Colon (tissue), 2 donors: ENCODE results near the gene DLGAP1.

Source experiments
- FAIRE-seq: peaks from 2 replicates; lab custom pipeline; 2012; peaks lifted over from hg19 to GRCh38; lab: Jason Lieb, UNC
- donor health status: control.
- donor health status: control.

Gene DLGAP1

DNA sequence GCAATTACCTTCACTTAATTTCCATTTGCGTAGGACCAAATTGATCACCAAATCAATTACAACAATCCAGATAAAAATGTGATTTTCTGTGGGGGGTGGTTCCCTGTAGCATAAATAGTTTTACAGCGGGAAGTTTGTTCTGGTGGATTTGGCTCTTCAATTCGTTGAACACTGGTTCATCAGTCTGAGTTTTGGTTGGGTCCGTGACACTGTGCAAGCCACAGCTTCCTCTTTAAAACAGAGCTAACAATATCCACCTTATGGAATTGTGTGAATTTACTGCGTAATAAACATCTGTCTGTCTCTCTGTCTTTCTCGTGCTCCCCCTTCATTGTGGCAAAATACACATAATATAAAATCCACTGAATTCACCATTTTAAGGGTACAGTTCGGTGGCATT, 694.4 kb downstream of the DLGAP1 start:
- no peak for FAIRE-seq

DNA sequence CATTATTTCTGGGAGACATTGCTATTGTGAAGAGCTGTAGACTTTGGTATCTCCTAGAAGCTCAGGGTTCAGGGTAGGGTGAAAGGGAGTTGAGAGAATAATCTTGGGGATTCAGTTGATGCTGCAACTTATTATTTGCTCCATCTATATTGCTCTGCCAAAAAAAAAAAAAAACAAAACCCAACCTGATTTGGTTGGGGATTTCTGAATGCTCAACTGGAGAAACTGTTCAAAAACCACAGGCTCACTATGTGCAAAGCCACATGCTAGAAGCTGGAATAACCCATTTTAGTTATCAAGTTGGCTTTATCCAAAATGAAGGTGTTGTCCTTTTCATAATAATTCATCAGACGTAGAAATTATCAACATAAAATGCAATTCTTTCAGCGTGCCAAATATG, 696.0 kb downstream of the DLGAP1 start:
- no peak for FAIRE-seq

DNA sequence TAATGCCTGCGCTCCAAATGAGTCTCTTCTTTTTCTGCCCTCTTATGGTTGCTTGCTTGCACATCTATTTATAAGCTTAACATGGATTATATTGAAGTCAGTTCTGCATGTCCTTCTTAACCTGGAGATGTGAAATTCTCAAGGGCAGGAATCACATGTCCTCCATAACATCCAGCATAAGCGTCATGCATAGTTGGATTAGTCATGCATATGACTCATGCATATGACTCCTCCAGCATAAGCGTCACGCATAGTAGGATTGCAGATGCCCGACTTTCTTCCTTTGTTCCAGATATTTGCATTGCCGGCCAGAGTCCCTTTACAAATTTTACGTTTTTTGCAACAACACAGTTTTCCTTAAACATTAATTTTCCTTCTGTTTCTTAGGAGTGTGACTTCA, 696.6 kb downstream of the DLGAP1 start:
- FAIRE-seq: no peak

- FAIRE-seq: no peak
Measured at GRCh38 chr18:3757361-3757760, 697.7 kb downstream of the DLGAP1 start.

- no peak for FAIRE-seq
Measured at GRCh38 chr18:3753106-3753505, 702.0 kb downstream of the DLGAP1 start.

- FAIRE-seq: no peak
Measured at GRCh38 chr18:3748086-3748485, 707.0 kb downstream of the DLGAP1 start.

DNA sequence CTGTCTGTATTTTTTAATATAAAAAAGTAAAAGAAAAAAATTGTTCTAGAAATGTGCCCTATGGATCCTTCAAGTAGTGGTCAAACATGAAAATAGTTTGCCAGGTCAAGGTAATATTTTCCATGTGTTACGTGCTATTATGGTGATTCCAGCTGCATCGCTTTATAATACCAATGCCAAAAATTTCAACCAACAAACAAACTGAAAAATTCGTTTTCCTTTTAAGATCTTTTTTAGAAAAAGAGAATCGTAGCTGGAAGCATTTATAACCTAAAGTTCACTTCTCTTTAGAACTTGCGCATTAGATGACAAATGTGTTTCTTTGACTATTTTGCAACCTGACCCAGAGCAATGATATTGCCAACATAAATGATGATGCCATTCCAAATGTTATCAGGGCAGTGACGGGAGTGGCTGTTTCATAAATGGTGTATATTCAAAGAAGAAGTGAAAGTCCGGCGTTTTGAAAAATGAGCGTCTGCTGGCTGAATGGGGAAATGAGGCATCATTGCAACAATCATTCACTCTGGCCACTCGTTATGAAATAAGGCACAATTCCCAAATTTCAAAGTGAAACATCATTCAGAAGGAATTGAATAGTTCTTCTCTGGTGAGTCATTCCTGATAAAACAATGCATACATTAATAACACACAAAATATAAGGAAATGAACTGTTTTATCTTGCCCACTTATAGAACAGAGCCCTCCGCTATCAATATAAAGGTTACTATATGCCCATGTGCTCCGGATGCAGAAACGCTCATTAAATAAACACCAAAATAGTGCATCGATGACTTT, 707.7 kb downstream of the DLGAP1 start:
- no peak for FAIRE-seq

- no peak for FAIRE-seq
Measured at GRCh38 chr18:3742541-3742940, 712.6 kb downstream of the DLGAP1 start.

DNA sequence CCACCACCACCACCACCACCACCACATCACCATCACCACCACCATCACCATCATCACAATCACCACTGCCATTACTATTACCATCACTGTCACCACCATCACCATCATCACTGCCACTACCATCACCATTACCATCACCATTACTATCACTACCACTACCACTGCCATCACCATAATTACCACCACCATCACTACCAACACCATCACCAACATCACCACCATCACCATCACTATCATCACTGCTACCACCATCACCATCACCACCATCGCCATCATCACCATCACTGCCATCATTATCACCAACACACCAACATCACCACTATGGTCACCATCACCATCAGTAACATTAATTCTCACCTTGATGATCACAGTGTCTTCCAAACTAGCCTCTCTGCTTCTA, 713.8 kb downstream of the DLGAP1 start:
- FAIRE-seq: no peak

- FAIRE-seq: no peak
Measured at GRCh38 chr18:3728704-3729437, 726.2 kb downstream of the DLGAP1 start.

DNA sequence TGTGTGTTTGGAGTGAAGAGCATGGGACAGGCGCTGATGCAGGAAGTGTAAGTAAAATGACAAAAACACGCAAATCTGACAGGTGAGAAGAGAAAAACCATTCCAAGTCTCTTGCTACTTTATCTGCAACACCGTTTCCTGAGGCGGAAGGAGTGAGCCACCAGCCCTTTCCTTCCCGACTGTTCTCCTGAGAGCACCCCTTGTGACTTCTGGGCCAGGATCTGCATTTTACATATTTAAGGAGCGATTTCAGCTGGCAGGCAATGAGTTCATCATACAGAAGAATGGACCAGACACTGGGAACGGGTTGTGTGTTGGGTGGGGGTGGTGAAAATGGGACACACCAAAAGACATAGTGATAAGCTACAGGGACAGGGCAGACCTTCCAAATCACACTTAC, 727.8 kb downstream of the DLGAP1 start:
- FAIRE-seq: no peak

GRCh38 chr18:3726238-3726951, 728.7 kb downstream of the DLGAP1 start:
- FAIRE-seq: no peak

DNA sequence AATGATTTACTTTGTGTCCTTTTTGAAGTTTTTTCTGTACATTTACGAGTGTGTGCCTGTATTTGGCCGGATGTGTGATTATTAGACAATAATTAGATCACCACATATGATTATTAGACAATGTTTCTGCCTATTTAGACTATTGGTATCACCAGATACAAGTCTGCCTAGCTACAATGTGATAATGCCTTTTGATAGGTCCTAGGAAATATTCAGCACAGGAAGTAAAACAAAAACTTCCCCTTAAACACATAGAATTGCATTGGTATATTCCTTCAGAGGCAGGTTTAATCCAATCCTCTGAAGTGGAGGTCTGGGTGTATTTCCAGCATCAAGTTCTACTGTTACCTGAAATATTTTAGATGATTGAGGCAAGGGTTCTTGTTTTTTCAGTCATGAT, 730.0 kb downstream of the DLGAP1 start:
- no peak for FAIRE-seq

DNA sequence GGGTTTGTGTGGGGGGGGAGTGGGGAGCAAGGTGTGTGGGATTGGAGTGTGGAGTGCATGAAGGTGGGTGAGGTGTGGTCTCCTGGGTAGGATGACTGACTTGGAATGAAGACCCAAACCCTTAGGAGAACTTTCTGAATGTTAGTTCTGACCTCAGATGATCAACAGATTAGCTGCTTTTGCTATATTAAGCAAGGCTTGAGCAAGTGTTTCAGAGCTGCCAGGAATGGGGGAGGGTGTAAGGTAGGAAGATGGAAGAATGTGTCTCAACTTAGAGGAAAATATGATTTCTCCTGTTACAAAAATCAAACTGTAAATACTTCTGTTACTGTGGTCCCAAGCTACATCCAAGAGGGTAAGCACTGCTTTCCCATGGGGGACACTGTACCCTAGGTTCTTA, 731.6 kb downstream of the DLGAP1 start:
- FAIRE-seq: no peak

DNA sequence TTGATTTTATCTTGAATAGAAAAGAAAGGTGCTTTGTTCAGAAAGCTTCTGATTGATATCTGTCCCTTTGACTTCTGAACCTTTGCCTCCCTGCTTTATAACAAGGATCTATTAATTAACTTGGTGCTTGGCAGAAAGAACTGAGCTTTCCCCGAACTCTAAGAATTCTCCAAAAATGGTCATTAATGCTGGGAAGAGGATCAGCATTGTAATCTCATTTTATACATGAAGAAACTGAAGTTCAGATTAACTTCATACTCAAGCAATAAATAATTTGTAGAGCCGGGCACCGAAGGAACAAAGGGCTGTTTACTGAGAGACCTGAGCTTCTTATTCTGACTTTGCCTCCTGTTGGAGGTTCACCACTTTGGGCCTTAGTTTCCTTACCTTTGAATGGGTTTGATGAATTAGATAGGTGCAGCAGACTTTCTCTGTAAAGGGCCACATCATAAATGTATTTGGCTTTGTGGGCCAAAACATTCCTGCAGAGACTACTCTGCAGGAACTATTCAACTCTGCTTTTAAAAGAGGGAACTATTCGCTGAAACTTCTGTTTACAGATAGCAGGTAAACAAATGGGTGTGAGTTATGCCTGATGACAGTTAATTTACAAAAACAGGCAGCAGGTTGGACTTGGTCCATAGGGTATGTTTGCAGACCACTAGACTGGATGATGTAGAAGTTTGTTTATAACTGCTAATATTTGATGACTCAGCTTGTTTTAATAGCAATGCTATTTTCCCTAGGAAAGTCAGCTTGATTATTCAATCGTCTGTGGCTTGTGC, 732.3 kb downstream of the DLGAP1 start:
- no peak for FAIRE-seq

GRCh38 chr18:3721771-3722648, 733.1 kb downstream of the DLGAP1 start:
- no peak for FAIRE-seq

DNA sequence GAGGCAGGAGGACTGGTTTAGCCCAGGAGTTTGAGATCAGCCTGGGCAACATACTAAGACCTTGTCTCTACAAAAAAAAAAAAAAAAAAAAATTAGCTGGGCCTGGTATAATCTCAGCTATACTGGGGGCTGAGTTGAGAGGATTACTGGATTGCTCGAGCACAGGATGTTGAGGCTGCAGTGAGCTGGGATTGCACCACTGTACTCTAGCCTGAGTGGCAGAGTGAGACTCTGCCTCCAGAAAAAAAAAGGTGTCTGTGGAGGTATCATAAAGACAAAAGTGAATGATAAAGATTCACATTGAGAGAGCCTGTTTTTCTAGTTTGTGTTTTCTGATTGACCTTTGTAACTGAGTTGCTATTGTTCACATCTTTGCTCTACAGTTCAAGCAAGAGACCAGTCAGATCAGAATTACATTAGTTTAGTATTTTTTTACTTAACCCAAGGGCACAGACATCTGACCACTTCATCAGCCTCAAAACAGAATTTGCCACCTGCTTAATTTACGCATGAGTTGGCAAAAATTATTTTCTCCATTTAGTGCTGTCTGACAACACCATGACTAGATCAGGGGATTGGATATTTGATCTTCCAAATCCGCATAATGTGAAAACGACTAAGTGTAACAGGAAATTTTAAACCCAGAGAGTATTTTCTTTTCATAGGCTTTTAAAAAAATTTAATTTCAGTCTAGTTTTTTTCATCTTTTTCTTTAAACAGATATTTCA, 734.1 kb downstream of the DLGAP1 start:
- peak; percentile 31 for FAIRE-seq

- no peak for FAIRE-seq
Measured at GRCh38 chr18:3720159-3720558, 734.9 kb downstream of the DLGAP1 start.

DNA sequence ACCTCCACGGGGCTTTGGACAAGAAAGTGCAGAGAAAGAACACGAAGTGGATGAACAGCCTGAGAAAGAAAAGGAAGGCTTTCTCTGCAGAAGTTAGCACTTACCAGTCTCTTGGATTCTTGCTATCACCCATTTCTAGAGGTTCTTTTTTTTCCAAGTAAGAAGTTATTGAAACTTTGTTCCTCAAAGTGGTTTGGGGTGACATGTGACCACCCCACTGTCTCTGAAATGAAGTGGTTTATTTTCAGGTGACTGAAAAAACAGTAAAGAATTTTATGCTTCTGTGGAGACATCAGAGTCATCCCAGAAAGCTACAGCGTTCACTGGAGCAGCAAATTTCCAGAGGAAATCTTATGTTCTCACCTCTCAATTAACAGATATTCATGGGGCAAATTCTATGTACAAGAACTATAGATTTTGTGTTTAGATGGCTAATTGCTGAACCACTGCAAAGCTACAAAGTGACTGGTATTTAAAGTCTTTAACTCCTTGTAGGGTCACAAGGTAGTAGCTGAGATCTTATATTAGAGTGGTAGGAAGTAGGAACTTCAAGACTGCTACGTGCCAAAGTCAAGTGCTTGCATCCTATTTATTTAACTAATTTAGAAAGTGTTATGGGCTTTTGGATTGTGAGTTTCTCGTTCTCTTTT, 737.6 kb downstream of the DLGAP1 start:
- FAIRE-seq: no peak

DNA sequence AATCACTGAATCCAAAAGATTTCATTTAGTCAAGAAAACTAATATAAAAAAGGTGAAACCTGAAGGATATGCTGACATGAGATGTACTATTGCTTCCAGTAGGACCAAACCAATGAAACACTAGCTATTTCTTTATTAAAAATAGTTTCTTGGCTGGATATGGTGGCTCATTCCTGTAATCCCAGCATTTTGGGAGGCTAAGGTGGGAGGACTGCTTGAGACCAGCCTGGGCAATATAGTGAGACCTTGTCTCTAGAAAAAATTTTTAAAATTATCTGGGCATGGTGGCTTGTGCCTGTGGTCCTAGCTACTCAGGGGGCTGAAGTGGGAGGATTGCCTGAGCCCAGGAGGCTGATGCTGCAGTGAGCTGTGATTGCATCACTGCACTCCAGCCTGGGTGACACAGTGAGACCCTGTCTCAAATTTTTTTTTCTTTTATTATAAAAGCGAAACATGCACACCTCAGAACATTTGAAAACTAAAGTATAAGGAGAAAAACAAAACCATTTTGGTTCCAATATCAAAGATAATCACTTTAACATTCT, 738.9 kb downstream of the DLGAP1 start:
- no peak for FAIRE-seq
